ENCODE data around the gene SRPK1. TPM values are rescaled to one million over a fixed set of nuclear protein-coding genes. Genes with fewer than 3 reads are reported as not detected.
A peak's percentile ranks its signal among the peaks of the same experiment; 100 is the strongest.
"Not testable (repeated sequence)": the region's sequence is repeated elsewhere in the genome, so short reads cannot be mapped to it uniquely, and the experiment has no call there.

Gene SRPK1
- total and polyA plus RNA-seq, 8 donors = 8.8 to 34.9 (median 27.1) TPM

DNA sequence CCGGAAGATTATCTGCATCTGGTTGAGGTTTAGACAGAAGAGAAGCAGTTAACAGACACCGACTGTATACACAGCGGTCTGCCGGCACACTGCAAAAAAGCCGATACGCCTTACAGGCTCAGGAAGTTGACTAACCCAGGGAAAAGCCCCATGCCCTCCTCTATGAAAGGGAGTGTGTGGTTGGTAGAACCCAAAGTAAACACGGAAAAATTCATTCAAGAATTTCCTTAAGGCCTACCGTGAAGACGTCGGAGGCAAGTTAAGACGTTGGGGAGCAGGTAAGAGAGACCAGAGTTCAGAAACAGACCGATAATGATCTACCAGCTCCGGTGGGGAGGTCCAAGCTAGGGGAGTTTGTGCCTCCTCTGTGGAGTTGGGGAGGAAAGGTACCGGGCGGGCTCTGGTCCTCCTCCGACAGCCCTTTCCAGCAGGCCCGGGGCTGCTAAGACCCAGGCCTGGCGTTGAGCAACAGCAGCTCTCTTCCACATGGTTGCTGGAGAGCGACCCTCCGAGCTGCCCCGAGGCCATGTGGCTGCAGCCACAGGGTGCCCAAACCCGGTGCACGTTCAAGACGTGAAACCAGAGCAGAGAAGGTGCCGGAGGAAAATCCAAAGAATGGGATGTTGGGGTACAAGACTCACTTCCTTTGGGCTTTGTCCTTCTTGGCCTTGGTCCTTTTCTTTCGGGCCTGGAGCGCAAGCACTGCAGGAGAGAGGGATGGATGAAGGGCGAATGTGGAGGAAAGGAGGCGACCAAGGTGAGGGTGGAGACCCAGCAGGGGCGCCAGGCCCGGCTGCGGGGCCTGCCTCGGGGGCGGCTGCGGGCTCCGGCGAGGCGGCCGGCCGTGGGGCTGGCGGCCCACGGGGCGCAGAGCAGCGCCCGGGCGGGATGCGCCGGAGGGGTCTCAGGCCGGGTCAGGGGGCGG, 809 bp downstream of the SRPK1 start:
- FAIRE-seq (no peak), DNase-seq (peak; percentile 41 to 76 (median 52)), ATAC-seq (peak; percentile 57 to 78 (median 70))
- H3K4me1 ChIP-seq = peaks cover 0 to 18% (median 12%) of the 10 kb centered on the region in 3 donors
- peak overlapping the region; percentile 69 to 92 (median 82) for H3K4me3 ChIP-seq
- intact Hi-C loops (cut with DNase I) = no loop called here
- 1 to 2% methylated on average over 30 to 50 of the region's 50 CpGs for WGBS, 2 donors
- no peaks in the 10 kb centered on the region for H3K27me3 ChIP-seq
- H3K9me3 ChIP-seq = no peaks in the 10 kb centered on the region
- TF ChIP-seq, protein P1, sequence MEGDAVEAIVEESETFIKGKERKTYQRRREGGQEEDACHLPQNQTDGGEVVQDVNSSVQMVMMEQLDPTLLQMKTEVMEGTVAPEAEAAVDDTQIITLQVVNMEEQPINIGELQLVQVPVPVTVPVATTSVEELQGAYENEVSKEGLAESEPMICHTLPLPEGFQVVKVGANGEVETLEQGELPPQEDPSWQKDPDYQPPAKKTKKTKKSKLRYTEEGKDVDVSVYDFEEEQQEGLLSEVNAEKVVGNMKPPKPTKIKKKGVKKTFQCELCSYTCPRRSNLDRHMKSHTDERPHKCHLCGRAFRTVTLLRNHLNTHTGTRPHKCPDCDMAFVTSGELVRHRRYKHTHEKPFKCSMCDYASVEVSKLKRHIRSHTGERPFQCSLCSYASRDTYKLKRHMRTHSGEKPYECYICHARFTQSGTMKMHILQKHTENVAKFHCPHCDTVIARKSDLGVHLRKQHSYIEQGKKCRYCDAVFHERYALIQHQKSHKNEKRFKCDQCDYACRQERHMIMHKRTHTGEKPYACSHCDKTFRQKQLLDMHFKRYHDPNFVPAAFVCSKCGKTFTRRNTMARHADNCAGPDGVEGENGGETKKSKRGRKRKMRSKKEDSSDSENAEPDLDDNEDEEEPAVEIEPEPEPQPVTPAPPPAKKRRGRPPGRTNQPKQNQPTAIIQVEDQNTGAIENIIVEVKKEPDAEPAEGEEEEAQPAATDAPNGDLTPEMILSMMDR (IDR thresholded peaks at IDR 0.05) = no peak
- H3K27ac ChIP-seq = peak overlapping the region; percentile 65 to 86 (median 79)
- H3K36me3 ChIP-seq = no peaks in the 10 kb centered on the region

DNA sequence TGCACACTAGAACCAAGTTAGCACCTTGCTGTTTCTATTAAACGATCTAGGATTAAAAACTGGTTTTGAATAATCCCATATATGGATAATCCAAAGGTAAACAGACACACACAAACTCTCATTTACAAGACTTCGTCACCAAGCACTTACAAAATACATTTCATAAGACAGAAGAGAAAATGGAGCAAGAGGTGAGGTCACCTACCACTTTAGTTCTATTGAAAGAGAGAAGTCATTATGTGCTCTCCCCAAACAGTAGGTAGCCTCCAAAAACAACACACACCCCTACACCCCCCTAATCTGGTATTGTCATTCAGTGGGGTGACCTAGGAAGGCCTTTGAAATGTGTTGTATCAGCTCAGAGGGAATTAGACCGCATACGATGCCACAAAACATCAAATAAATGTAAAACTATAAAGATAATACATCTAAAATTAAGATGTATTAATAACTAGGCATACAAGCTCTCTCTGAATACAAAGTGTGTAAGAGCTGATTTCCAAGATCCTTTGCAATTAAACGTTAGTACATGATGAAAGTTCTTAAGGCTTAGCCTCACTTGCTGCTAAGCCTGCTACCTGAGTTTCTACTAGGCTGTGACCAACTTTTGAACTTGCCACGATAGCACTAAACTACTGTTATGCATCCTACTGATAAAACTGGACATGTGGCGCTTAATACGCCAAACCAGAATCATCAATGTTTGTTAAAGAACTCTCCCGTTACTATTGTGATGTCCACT, 1.6 kb downstream of the SRPK1 start:
- TF ChIP-seq, protein P1 (IDR thresholded peaks at IDR 0.05) = no peak
- Histone ChIP-seq H3K9me3 (no peaks in the 10 kb centered on the region), H3K27ac (peak overlapping the region in 3 of 4 donors; percentile 61 to 86 (median 84)), H3K27me3 (no peaks in the 10 kb centered on the region), H3K4me1 (peaks cover 0 to 18% (median 12%) of the 10 kb centered on the region in 3 donors), H3K4me3 (peak overlapping the region; percentile 69 to 92 (median 82)), H3K36me3 (no peaks in the 10 kb centered on the region)
- intact Hi-C loops (cut with DNase I) = no loop called here
- DNase-seq = no peak
- 10 to 13% methylated on average over 9 of the region's 9 CpGs for WGBS, 2 donors
- ATAC-seq = peak; percentile 8 to 35 (median 24)
- FAIRE-seq = no peak

DNA sequence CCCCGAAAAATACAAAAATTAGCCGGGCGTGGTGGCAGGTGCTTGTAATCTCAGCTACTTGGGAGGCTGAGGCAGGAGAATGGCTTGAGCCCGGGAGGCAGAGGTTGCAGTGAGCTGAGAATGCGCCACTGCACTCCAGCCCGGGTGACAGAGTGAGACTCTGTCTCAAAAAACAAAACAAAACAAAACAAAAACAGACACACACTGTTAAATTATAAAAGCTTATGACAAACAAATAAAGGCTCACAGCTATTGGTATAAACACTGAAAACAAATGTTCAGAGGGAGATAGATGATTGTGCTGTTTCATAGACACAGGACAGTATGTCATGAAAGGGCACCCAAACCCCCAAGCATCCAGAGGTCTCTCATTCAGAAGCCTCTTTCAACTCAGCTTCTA, 4.0 kb downstream of the SRPK1 start:
- WGBS, 2 donors = 87 to 90% methylated on average over 6 of the region's 6 CpGs
- intact Hi-C loops (cut with DNase I); ATAC-seq; FAIRE-seq; H3K4me3 ChIP-seq; H3K27me3 ChIP-seq; H3K27ac ChIP-seq; DNase-seq; H3K36me3 ChIP-seq; H3K9me3 ChIP-seq: not testable (repeated sequence)
- peaks cover 0 to 15% (median 10%) of the 10 kb centered on the region in 3 donors for H3K4me1 ChIP-seq

DNA sequence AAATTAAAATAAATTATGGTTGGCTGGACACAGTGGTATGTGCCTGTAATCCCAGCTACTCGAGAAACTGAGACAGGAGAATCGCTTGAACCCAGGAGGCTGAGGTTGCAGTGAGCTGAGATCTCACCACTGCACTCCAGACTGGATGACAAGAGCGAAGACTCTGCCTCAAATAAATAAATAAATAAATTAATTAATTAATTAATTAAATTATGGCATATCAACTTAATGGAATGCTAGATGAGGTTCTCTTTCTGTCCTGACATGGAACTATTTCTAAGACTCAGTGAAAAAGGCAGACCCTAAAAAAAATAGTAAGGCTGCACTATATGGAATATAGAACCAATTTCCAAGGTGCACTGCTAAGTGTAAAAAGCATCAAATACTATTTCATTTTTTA, 4.8 kb downstream of the SRPK1 start:
- TF ChIP-seq, protein P1 (IDR thresholded peaks at IDR 0.05) = no peak
- intact Hi-C loops (cut with DNase I) = no loop called here
- no peaks in the 10 kb centered on the region for H3K27me3 ChIP-seq
- WGBS, 2 donors = 96 to 97% methylated on average over 3 of the region's 3 CpGs
- DNase-seq (no peak), FAIRE-seq (no peak), ATAC-seq (no peak)
- H3K4me3 ChIP-seq = no peak overlapping the region
- peaks cover 0 to 4% (median 0%) of the 10 kb centered on the region in 3 donors for H3K36me3 ChIP-seq
- no peaks in the 10 kb centered on the region for H3K9me3 ChIP-seq
- H3K4me1 ChIP-seq = peaks cover 0 to 10% (median 4%) of the 10 kb centered on the region in 3 donors
- no peak overlapping the region for H3K27ac ChIP-seq

DNA sequence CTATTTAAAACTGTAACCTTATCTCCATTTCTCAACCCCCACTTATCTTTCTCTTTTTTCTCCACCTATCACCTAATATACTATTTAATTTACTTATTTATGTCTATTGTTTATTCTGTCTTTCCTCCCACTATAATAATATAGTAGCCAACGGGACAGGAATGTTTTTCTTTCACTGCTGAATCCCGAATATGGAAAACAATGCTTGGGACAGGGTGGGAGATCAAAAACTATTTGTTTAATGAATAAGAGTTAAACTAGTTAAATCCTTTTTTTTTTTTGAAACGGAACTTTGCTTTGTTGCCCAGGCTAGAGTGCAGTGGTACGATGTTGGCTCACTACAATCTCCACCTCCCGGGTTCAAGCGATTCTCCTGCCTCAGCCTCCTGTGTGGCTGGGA, 6.4 kb downstream of the SRPK1 start:
- DNase-seq (no peak), FAIRE-seq (no peak), ATAC-seq (no peak)
- intact Hi-C loops (cut with DNase I) = no loop called here
- no peaks in the 10 kb centered on the region for H3K27me3 ChIP-seq
- TF ChIP-seq, protein P1 (IDR thresholded peaks at IDR 0.05) = no peak
- H3K27ac ChIP-seq = no peak overlapping the region
- 90 to 92% methylated on average over 6 of the region's 6 CpGs for WGBS, 2 donors
- peaks cover 0 to 10% (median 4%) of the 10 kb centered on the region in 3 donors for H3K4me1 ChIP-seq
- H3K36me3 ChIP-seq = peaks cover 0 to 4% (median 0%) of the 10 kb centered on the region in 3 donors
- no peaks in the 10 kb centered on the region for H3K9me3 ChIP-seq
- no peak overlapping the region for H3K4me3 ChIP-seq
